Heart right ventricle (tissue), 16 donors: Measurements from ENCODE around the gene AGTRAP. TPM values are rescaled to one million over a fixed set of nuclear protein-coding genes. Genes with fewer than 3 reads are reported as not detected.

ENCODE experiments used
- ATAC-seq, 8 donors: fragments of 200-7000 bp; cut with Tn5 transposase; one replicate each; pipeline ENCODE4 v1.9.1; 2020; ENCODE audit warnings: mild to moderate bottlenecking in 8 of 8, moderate library complexity in 8 of 8, moderate number of reproducible peaks in 1 of 8
- DNase-seq, 2 donors: peaks; one replicate each; pipeline ENCODE4 v3.0.0-alpha.2; 2020
- H3K27ac ChIP-seq, 10 donors: fragments of 200-600 bp; sonication (generic) in 2 of 10; one replicate each; pipeline versions ENCODE4 v1.5.0 to v1.8.0; 2020 to 2022; ENCODE audit warnings: mild to moderate bottlenecking in 3 of 10
- H3K27me3 ChIP-seq, 7 donors: fragments of 200-600 bp; one replicate each; pipeline ENCODE4 v1.8.0; 2021 to 2022; ENCODE audit warnings: mild to moderate bottlenecking in 2 of 7
- H3K36me3 ChIP-seq, 9 donors: fragments of 200-600 bp; sonication (generic) in 1 of 9; one replicate each; pipeline versions ENCODE4 v1.5.0 to v1.8.0; 2020 to 2022; ENCODE audit warnings: mild to moderate bottlenecking in 2 of 9
- H3K4me1 ChIP-seq, 9 donors: fragments of 200-600 bp; sonication (generic) in 1 of 9; one replicate each; pipeline versions ENCODE4 v1.5.0 to v1.8.0; 2020 to 2022; ENCODE audit warnings: mild to moderate bottlenecking in 4 of 9
- H3K4me3 ChIP-seq, 10 donors: fragments of 200-600 bp; sonication (generic) in 2 of 10; one replicate each; pipeline versions ENCODE4 v1.5.0 to v1.8.0; 2020 to 2022; ENCODE audit warnings: mild to moderate bottlenecking in 7 of 10, moderate library complexity in 2 of 10
- H3K9me3 ChIP-seq, 11 donors: fragments of 200-600 bp in 10 of 11; sonication (generic) in 2 of 11; one replicate each; pipeline versions ENCODE4 v1.5.0 to v1.8.0; 2013 to 2022; ENCODE audit warnings: mild to moderate bottlenecking in 2 of 11, control low read depth in 1 of 11, moderate library complexity in 1 of 11
- CTCF ChIP-seq, 9 donors: fragments of 200-600 bp; sonication (generic) in 2 of 9; IDR thresholded peaks; one replicate each; pipeline versions ENCODE4 v1.5.0 to v1.8.0; 2021 to 2022; ENCODE audit warnings: antibody characterized with exemption in 9 of 9, mild to moderate bottlenecking in 5 of 9, moderate library complexity in 1 of 9
- WGBS, 2 donors: extraction: QIAGEN DNeasy Blood & Tissue Kit; methylation state at CpG; one replicate each; pipeline ENCODE4 v1.1.7; 2013; ENCODE audit warnings: inconsistent platforms in 1 of 2; 5-methylcytosine and 5-hydroxymethylcytosine counted together
- intact Hi-C, 10 donors: fragments of 100-400 bp; cut with DNase I; formaldehyde crosslinking; loops; one replicate each; pipeline versions ENCODE4 v1.11.1 to v1.14.2; 2022
- polyA plus RNA-seq, 2 donors: library from polyadenylated mRNA; stranded (reverse); fragments of 200-250 nt; gene quantifications; one replicate each; pipeline ENCODE4 v1.2.3, GENCODE V29; 2013
- total RNA-seq, 10 donors: library from RNA; stranded (reverse); fragmentation: NEBNext Ultra II Directional in 3 of 10; extraction: Animal tissue kit (Norgen Biotek cat#: 25700) in 3 of 10; gene quantifications; one replicate each; pipeline versions ENCODE4 v1.2.1 to v1.2.4, GENCODE V29; 2021 to 2023
- donor health status: Arrhythmogenic right ventricular cardiomyopathy.
- donor health status: ischemic (EF 13 %, LVEDD 7.1; RV severe dilation, severe dysfunction).
- donor health status: healthy with polysubstance abuse.
- donor health status: DM: no; HTN: yes; CAD: no.
- donor health status: DM: no; HTN: no; CAD: no.
- donor health status: ischemic (EF 25% LVEDD 6.9; RV normal size, moderate dysfunction).
- donor health status: ischemic (EF 25% LVEDD 5.7; RV mildly dilated, moderate dysfunction).
- donor health status: healthy.
- donor health status: DM: yes; HTN: yes; CAD: no.
- donor health status: Ischemic cardiomyopathy.
- donor health status: ischemic (EF 35%, LVEDD 5.7; RV mildly dilated, moderate dysfunction).
- donor health status: nonischemic (EF 11% LVEDD 7.7; RV severe dilation, severe dysfunction).
- donor health status: DM: yes; HTN: yes; CAD: no.
- donor health status: PGD.
- donor health status: ischemic (EF 29% LVEDD 5.4; RV normal size, mild dysfunction).
- donor health status: nonischemic (EF 23%, LVEDD 6.1; RV moderate dilation, normal function).

The AGTRAP gene
- total and polyA plus RNA-seq, 12 donors, result 12.9 to 96.7 (median 19.2) TPM

GRCh38 chr1:11784993-11785769 is 49.2 kb downstream of the AGTRAP start:
- DNase-seq (peak; percentile 69 to 79), ATAC-seq (peak; percentile 50 to 68 (median 61))
- TF ChIP-seq CTCF (IDR thresholded peaks at IDR 0.05), result peak; percentile 75 to 95 (median 91)
- H3K4me3 ChIP-seq, result peak overlapping the region in 9 of 10 donors; percentile 12 to 51 (median 40)
- peaks cover 0 to 20% (median 5%) of the 10 kb centered on the region in 9 donors for H3K36me3 ChIP-seq
- no peaks in the 10 kb centered on the region for H3K27me3 ChIP-seq
- H3K27ac ChIP-seq, result peak overlapping the region; percentile 31 to 99 (median 85)
- no peaks in the 10 kb centered on the region for H3K9me3 ChIP-seq
- H3K4me1 ChIP-seq, result peaks cover 42 to 62% (median 58%) of the 10 kb centered on the region in 9 donors
- WGBS, 2 donors, result 4 to 5% methylated on average over 30 of the region's 30 CpGs
- intact Hi-C loops, result loop anchor here in 2 of 10 donors (5.0 kb wide), 1 partner anchor 48 kb away; the partner anchor contains the start of gene AGTRAP (in 2 of the 2)

- no peaks in the 10 kb centered on the region for H3K9me3 ChIP-seq
- WGBS, 2 donors, result 65 to 67% methylated on average over 5 of the region's 5 CpGs
- H3K27ac ChIP-seq, result peak overlapping the region in 8 of 10 donors; percentile 92 to 99 (median 97)
- intact Hi-C loops, result loop anchor here in 3 of 10 donors (2.0 to 5.0 kb wide), 4 partner anchors 17 to 49 kb away; partner anchors contain the start of genes AGTRAP (in 1 of the 3), CLCN6 (in 1 of the 3) and MTHFR (in 1 of the 3)
- H3K27me3 ChIP-seq, result no peaks in the 10 kb centered on the region
- no peak for TF ChIP-seq CTCF (IDR thresholded peaks at IDR 0.05)
- no peak overlapping the region for H3K4me3 ChIP-seq
- H3K36me3 ChIP-seq, result peaks cover 0 to 27% (median 6%) of the 10 kb centered on the region in 9 donors
- ATAC-seq (no peak), DNase-seq (no peak)
- H3K4me1 ChIP-seq, result peaks cover 48 to 71% (median 66%) of the 10 kb centered on the region in 9 donors
These were observed 50.2 kb downstream of the AGTRAP start for GRCh38 chr1:11786168-11786567.

GRCh38 chr1:11787251-11787803 is 51.4 kb downstream of the AGTRAP start:
- peak overlapping the region; percentile 92 to 99 (median 97) for H3K27ac ChIP-seq
- WGBS, 2 donors, result 9 to 13% methylated on average over 16 of the region's 16 CpGs
- DNase-seq (peak; percentile 65 to 74), ATAC-seq (peak; percentile 5 to 39 (median 18))
- peaks cover 0 to 38% (median 6%) of the 10 kb centered on the region in 9 donors for H3K36me3 ChIP-seq
- intact Hi-C loops, result loop anchor here in 3 of 10 donors (2.0 to 5.0 kb wide), 4 partner anchors 15 to 50 kb away; partner anchors contain the start of genes AGTRAP (in 1 of the 3), CLCN6 (in 1 of the 3) and MTHFR (in 1 of the 3)
- peaks cover 58 to 83% (median 77%) of the 10 kb centered on the region in 9 donors for H3K4me1 ChIP-seq
- no peak for TF ChIP-seq CTCF (IDR thresholded peaks at IDR 0.05)
- peak overlapping the region in 6 of 10 donors; percentile 15 to 26 (median 21) for H3K4me3 ChIP-seq
- no peaks in the 10 kb centered on the region for H3K27me3 ChIP-seq
- no peaks in the 10 kb centered on the region for H3K9me3 ChIP-seq

- intact Hi-C loops, result loop anchor here in 3 of 10 donors (2.0 to 5.0 kb wide), 4 partner anchors 15 to 51 kb away; partner anchors contain the start of genes AGTRAP (in 1 of the 3), CLCN6 (in 1 of the 3) and MTHFR (in 1 of the 3)
- Histone ChIP-seq H3K27me3 (no peaks in the 10 kb centered on the region), H3K36me3 (peaks cover 0 to 44% (median 6%) of the 10 kb centered on the region in 9 donors), H3K27ac (peak overlapping the region; percentile 92 to 99 (median 97)), H3K4me3 (peak overlapping the region in 2 of 10 donors; percentile 15 to 20), H3K9me3 (no peaks in the 10 kb centered on the region), H3K4me1 (peaks cover 60 to 89% (median 78%) of the 10 kb centered on the region in 9 donors)
- ATAC-seq (no peak), DNase-seq (no peak)
- no peak for TF ChIP-seq CTCF (IDR thresholded peaks at IDR 0.05)
- 72 to 77% methylated on average over 14 of the region's 14 CpGs for WGBS, 2 donors
These were observed 52.0 kb downstream of the AGTRAP start for GRCh38 chr1:11787804-11788436.
